Fibroblast of peridontal ligament (primary cell): ENCODE measurements around the gene CAPN12.

ENCODE experiments used
- DNase-seq: peaks from one replicate; pipeline ENCODE4 v3.0.0-alpha.2; 2010; ENCODE audit errors: extremely low read depth

The CAPN12 gene

DNA sequence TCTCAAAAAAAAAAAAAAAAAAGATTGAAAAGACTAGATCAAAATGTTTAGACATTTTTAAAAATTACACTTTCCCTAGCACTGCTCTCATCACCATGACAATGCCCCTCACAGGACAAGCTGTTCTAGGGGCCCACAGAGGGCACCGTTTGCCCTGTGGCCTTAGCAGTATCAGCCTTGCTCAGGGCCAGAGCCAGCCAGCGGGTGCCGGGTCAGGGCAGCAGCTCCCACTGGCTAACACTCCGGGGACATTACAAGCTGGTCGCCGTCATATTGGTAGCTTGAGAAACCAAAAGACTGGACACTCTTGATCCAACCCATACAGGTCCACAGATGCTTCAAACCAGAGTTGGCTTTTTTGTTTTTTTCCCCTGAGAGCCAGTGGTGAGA, 18.0 kb downstream of the CAPN12 start:
- no peak for DNase-seq

DNA sequence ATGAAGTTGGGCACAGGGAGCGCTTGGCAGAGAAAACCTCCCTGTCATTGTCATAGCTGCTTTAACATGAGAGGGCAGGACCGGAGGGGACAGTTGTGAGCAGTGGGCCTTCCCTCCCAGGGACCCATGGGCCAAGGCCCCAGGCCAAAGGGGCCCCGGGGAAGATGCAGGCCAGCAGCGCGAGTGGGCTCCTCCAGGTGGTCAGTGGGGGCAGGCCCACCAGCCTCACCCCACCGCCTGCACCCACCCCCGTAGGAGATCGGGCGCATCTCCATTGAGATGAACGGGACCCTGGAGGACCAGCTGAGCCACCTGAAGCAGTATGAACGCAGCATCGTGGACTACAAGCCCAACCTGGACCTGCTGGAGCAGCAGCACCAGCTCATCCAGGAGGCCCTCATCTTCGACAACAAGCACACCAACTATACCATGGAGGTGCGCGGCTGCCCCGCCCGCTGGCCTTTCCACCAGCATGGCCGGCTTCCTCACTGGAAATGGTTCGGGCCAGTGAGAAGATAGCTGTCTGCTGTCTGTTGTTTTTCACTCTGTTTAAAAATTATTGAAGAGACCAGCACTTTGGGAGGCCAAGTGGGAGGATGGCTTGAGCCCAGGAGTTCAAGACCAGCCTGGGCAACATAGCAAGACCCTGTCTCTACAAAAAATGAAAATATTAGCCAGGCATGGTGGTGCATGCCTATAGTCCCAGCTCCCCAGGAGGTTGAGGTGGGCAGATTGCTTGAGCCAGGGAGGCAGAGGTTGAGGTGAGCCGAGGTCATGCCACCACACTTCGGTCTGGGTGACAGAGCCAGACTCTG, 18.6 kb downstream of the CAPN12 start:
- no peak for DNase-seq

DNA sequence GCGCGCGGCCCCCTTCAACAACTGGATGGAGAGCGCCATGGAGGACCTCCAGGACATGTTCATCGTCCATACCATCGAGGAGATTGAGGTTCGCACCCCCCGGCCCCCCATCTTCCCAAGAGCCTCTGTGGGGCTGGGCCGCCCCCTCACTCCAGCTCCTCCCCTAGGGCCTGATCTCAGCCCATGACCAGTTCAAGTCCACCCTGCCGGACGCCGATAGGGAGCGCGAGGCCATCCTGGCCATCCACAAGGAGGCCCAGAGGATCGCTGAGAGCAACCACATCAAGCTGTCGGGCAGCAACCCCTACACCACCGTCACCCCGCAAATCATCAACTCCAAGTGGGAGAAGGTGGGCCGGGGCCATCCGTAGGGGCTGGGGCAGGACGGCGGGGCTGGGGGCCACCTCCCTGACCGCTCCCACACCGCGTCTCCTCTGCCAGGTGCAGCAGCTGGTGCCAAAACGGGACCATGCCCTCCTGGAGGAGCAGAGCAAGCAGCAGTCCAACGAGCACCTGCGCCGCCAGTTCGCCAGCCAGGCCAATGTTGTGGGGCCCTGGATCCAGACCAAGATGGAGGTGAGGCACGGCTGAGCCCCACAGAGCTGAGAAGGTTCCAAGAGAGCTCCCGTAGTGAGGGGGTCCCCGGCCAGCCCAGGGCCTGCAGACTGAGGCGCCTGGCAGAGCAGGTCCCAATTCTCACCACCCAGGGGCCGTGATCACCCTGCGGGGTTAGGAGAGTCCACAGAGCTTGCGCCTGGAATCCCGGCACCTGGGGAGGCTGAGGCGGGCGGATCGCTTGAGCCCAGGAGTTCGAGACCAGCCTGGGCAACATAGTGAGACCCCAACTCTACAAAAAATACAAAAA, 20.1 kb downstream of the CAPN12 start:
- no peak for DNase-seq

DNA sequence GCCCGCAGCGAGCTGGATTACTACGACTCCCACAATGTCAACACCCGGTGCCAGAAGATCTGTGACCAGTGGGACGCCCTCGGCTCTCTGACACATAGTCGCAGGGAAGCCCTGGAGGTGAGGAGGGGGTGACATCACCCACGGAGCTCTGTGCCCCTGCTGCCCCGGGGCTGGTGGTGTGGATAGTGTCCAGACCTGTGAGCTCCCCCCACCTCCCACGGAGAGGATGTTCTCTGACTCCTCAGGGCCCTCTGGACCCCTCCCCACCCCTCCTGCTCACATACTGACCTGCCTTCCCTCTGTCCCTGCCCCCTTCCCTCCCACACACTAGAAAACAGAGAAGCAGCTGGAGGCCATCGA, 20.7 kb downstream of the CAPN12 start:
- no peak for DNase-seq

DNA sequence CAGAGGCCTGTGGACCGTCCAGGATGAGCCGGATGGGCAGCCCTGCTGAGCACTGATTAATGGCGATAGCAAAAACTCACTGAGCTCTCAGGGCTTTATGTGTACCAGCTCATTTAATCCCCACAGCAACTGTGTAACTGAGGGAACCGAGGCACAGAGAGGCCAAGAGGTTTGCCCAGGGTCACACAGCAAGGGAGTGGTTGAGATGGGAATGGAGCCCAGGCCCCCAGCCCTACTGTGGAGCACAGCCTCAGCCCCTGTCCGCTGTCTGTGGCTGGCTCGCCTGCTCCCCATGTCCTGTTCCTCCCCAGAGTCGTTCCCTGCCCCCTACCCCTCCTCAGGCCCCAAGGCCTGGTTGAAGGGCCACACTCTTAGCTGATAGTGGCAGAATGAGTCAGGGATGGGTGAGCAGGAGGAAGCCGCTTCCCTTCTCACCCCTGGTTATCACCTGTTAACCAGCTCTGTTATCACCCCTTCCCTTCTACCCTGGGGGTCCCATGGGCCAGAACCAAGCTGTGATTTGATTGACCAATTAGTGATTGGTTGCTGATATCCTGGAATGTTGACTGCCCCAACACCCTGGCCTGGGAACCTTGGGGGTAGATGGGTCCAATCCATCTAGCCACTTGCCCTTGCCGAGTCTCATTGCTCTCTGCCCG, 21.2 kb downstream of the CAPN12 start:
- no peak for DNase-seq

DNA sequence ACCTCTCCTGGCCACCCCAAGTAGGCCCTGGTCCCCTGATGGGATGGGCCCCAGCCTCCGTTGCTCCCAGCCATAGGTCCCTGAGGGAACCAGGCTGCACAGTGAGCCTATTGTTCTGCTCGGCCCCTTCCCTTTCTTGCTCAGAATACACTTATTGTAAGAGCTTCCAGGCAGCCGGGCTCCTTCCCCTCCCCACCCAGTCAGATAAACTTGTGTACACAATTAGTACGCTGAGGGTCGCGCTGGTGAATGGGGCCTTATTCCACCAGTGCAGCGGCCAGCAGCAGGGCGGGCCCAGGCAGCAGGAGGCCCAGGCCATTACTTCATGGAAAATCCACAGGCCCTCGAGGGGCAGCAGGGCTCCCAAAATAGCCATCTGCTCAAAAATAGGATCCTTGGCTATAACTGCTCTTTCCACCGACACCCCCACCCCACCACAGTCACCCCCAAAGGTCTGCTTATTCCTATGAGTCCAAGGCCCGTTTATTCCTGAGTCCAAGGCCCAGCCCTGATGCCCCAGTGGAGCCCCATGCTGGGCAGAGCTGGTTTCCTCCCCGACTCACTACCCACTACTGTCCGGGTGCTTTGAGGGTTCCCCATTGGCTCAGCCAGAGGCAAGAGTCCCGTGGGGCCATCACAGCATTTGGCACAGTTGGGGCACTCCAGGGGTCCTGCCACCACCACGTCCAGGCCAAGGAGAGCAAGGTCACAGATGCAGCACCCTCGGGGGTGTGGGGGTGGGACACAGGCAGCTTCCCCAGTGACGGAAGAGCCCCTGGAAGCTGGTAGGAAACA, 22.1 kb downstream of the CAPN12 start:
- no peak for DNase-seq

DNA sequence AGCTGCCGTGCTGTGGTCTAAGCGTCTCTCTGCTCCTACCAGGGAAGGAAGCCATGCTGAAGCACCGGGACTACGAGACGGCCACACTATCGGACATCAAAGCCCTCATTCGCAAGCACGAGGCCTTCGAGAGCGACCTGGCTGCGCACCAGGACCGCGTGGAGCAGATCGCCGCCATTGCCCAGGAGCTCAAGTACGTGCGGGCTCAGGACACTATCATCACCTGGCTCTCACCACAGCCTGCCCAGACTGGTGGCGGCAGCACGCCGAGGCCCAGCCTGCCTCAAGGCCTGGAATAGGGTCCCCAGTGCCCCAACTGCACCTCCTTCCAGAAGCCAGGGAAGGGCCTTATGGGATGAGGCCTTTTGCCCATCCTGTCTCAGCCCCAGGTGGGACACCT, 22.8 kb downstream of the CAPN12 start:
- DNase-seq: no peak

DNA sequence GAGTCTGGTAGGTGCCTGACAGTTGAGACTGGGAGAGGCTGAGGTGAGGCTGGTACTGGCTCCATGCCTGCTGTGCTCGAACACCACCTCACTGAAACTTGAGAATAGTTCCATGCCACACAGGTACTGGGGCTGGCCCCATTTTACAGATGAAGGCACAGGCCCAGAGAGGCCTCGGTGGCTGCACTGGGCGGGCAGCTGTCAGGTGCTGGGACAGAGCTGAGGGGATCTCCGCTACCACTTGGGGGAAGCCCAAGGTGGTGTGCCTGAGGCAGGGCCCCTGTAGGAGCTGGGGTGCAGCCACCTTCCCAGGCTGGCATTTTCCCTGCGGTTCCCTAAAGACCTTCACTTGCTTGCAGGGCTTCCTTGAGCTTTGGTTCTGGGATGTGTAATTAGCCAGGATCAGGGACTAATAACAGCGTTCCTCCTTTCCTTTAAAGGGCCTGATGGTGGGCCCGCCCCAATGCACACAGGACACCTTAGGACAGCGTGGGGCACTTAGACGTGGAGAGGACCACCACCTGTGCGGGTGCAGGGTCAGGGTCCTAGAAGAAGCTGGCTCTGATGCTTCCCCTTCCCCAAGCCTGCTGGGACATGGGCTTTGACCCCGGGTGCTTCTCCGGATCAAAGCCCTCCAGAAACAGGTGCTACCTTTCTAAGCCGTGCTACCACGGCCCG, 23.6 kb downstream of the CAPN12 start:
- DNase-seq: no peak

DNA sequence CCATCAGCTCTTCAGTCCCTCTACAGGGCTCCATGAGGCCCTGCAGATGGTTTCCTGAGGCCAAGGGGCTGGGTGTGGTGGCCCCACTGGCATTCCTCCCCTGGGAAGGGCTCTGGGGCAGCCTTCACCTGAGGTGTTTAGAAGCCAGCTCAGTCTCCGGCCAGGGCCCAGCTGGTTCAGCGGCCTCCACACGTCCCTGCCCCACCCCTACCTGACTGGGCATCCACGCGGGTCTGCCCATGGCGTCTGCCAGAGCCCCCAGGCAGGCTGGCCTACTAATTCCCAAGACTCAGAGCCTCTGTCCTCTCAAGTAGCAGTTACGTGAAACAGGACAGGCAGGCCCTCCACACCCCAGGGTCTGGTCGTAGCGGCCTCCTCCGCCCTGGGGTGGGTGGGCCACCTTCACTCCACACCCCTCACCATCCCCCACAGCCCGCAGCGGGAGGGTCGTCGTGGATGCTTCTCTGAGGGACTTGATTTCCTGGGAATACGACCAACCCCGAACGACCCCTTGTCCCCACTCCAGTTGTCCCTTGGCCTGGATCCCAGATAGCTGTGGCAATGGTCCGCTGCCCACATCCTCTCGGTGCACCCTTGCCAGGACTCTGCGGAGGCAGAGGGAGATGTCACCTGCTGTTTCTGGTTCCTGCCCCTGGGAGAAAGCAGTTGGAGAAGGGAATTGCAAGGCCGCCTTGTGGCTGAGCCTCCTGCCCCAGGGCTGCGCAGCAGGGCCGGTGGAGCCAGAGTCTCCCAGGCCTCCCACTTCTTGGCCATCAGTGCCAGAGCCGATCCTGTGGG, 24.3 kb downstream of the CAPN12 start:
- no peak for DNase-seq

DNA sequence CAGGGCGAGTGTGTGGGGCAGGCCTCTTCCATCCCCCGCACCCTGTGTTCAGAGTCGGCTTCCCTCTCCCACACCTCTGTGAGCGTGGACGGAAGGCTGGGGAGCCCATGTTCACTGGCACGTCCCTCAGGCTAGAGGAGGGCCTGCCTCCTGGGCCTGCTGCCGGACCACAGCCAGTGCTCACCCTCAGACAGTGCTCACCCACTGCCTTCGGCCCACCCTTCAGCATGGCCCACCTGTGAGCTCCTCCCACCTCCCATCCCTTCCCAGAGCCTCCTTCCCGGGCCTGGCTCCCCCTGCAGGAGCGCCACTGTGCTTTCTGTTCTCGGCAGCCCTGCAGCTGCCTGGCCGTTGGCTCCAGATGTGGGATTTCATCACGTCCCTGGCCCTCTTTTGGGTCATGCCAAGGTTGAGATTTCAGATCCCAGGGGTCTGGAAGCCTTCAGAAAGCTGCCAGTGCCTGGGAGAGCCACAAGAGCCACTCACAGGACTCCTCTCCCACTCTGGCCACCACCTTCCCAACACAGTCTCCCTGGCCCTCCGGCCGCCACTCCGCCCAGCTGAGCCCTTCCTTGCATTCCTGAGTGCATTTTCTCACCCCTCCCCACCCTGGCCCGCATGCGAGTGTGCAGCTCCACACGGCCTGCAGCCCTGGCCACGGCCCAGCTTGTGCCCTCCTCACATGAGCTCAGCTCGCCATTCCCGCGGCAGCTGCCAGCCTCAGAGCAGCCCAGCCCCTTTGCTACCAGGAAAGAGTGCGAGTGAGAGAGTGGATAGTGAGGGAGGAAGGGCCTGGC, 25.3 kb downstream of the CAPN12 start:
- peak; percentile 31 for DNase-seq

DNA sequence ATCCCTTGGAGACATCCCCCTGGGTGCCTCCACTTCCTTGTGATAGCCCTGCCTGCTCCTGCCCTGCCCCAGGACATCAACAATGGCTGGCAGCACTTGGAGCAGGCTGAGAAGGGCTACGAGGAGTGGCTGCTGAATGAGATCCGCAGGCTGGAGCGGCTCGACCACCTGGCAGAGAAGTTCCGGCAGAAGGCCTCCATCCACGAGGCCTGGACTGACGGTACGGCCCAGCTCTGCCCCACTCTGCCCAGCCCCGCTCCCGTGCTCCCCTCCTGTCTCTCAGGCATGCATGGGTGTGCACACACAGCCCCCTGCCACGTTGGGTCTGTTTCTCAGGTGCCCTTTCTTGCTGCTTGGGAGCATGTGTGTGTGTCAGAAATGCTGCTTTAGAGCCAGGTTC, 26.4 kb downstream of the CAPN12 start:
- no peak for DNase-seq

DNA sequence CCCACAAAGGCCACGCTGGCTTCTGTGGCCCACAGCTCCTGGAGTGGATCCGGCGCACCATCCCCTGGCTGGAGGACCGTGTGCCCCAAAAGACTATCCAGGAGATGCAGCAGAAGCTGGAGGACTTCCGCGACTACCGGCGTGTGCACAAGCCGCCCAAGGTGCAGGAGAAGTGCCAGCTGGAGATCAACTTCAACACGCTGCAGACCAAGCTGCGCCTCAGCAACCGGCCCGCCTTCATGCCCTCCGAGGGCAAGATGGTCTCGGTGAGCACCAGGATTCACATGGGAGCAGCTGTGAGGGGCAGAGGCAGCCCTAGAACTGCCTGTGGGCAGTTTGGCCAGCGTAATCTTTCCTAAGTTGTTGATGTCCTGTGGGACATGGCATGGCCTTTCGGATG, 27.2 kb downstream of the CAPN12 start:
- no peak for DNase-seq

DNA sequence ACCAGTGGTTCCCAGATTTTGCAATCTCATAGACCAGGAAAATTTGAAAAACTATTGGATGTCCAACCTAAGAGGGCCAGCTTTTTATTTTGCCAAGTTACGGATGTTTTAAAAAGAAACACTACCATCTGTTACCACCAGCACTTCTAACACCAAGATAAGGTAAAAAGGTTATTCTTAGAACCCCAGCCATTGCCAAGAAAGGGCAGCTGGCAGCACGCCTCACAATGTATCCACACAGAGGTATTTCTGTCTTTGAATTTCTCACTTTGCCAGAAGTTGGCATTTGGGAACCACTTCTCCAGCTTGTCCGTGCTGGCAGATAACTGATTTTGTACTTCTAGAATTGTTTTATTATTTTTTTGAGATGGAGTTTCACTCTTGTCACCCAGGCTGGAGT, 28.7 kb downstream of the CAPN12 start:
- no peak for DNase-seq

DNA sequence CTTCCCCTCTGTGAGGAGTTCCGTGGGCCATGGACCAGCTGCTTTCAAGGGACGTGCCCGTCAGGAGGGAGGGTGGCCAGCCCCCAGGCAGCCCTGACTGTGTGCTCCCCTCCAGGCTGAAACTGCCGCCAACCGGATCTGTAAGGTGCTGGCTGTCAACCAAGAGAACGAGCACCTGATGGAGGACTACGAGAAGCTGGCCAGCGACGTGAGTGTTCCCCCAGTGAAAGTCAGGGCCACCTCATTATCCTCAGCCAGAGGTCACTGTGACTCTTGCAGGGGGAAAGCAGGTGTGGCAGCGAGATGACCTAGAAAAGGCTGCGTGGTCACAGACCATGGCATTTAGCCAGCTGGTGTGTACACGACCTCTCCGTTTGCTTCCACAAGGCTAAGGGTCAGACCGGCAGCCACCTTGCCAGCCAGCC, 29.9 kb downstream of the CAPN12 start:
- DNase-seq: no peak

DNA sequence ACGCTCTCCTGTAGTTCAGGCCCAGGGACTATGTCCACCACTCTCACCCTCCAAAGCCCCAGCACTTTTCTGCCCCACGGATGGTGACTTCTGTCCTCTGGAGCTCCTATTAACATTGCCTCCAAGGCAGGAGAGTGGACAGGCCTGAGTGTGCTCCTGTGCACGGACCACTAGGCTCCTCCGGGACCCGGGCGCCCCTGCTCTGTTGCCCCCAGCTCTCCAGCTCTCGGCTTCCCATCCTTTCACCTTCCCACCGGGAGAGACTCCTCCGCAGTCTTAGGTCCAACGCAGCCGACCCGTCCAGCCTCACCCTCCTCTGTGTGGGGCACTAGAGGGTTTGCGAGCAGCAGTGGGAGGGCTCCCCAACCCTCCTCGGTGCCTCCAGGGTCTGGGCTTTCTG, 30.4 kb downstream of the CAPN12 start:
- DNase-seq: no peak

DNA sequence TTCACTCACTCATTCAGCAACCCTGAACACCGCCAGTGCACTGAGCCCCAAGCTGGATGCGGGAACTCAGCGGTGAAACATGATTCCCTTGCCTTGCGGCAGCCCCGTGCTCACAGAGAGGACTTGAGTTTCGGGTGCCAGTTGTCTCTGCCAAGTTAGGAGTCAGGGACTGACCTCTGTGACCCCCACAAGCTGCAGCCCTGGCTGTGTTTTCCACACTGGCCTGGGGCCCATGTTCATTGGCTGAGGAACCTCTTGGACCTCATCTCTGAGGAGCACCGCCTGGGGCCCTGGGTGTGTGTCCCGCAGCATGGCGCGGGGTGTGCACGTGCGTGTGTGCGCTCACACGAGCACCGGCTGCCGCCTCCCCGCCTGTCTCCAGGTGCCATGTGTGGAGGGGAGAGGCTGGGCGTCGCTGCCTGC, 31.0 kb downstream of the CAPN12 start:
- no peak for DNase-seq

DNA sequence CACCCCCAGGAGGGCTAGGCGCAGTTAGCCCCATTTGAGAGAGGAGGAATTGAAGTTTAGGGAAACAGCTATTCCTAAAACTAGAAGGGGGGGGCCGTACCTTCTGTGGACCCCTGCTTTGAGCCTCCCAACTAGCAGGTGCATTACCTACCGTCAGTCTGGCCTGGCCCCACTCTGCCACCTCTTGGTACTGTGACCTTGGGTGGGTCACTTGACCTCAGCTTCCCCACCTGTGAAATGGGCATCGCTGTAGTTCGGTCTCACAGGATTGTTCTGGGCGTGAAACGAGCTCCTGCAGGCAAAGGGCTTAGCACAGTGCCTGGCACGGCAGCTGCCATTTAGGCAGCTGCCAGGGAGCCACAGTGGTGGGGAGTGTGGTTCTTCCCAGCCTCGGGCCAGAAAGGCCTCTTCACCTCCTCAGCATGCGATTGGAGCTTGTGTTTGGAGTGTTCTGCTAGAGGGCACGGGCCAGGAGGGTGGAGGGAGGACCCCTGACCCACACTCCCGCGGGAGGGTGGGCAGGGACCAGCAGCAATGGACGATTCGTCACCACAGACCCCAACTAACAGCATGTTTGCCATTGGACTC, 32.0 kb downstream of the CAPN12 start:
- no peak for DNase-seq

DNA sequence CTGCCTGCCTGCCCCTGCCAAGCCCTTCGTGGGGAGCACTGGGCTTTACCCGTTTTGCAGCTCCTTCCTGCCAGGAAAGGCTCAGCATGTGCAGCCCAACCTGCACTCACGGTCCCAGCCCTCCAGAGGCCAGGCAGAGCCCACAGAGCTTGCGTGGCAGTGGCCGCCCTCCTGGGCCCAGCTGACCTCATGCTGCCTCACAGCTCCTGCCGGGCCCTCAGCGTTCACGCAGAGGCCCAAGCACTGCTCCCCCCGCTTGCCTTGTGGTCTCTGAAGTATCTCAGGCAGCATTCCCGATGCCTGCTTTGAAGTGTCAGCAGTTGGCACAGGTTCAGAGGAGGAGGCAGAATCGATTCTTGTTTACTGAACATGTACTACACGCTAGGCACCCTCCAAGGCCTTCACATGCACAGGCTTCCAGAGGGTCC, 32.5 kb downstream of the CAPN12 start:
- DNase-seq: peak; percentile 95
